A549 (cell line): Measurements from ENCODE around the gene SLC22A16.

Experiments used
- CEBPB ChIP-seq, 2 experiments: fragments of >200 bp in 1 of 2; sonication (Bioruptor Twin) in 1 of 2; formaldehyde crosslinking in 1 of 2; IDR thresholded peaks; 2 replicates each; pipeline ENCODE4 v1.6.1; 2012 to 2016
- CTCF ChIP-seq: fragments of >200 bp; sonication (Bioruptor Twin); formaldehyde crosslinking; IDR thresholded peaks from 3 replicates; pipeline ENCODE4 v1.5.1; 2016
- EHMT2 ChIP-seq: fragments of 200-600 bp; sonication (generic); IDR thresholded peaks from 2 replicates; pipeline ENCODE4 v1.6.1; 2016; ENCODE audit warnings: antibody characterized with exemption, low read depth, mild to moderate bottlenecking, moderate library complexity
- EP300 ChIP-seq, 2 experiments: fragments of >200 bp; sonication (Bioruptor Twin); formaldehyde crosslinking; IDR thresholded peaks; 2 replicates in 1 of 2; 3 replicates in 1 of 2; pipeline ENCODE4 v1.6.1; 2016 to 2017
- MAFK ChIP-seq: fragments of 450-650 bp; IDR thresholded peaks from 2 replicates; pipeline ENCODE4 v1.6.1; 2014; ENCODE audit not compliant: partially characterized antibody
- MAX ChIP-seq: IDR thresholded peaks from 2 replicates; pipeline ENCODE4 v1.6.1; 2012
- POLR2A ChIP-seq: IDR thresholded peaks from 2 replicates; pipeline ENCODE4 v1.6.1; 2012; ENCODE audit warnings: mild to moderate bottlenecking, low read length
- POLR2AphosphoS2 ChIP-seq: conservative IDR thresholded peaks from 2 replicates; pipeline ENCODE4 v1.6.1; 2012; ENCODE audit warnings: low read length, improper control_type of control experiment, inconsistent platforms
- RARB ChIP-seq: fragments of 250-450 bp; sonication (Bioruptor Pico); IDR thresholded peaks from 2 replicates; pipeline ENCODE4 v1.8.0; 2021; ENCODE audit warnings: mild to moderate bottlenecking, moderate library complexity
- REST ChIP-seq: fragments of 200-600 bp; sonication (generic); IDR thresholded peaks from 2 replicates; pipeline ENCODE4 v1.6.1; 2016; ENCODE audit warnings: antibody characterized with exemption, mild to moderate bottlenecking, moderate library complexity
- ZFP36 ChIP-seq: fragments of 450-650 bp; IDR thresholded peaks from 2 replicates; pipeline ENCODE4 v1.6.1; 2014; ENCODE audit warnings: borderline replicate concordance; ENCODE audit not compliant: partially characterized antibody

GRCh38 chr6:110387986-110388385 is 88.4 kb downstream of the SLC22A16 start:
- TF ChIP-seq CTCF = no peak
- no peak for TF ChIP-seq RARB (CRISPR knock-in tag)
- no peak for TF ChIP-seq MAFK
- no peak for TF ChIP-seq POLR2A
- TF ChIP-seq EHMT2 = no peak
- no peak for TF ChIP-seq CEBPB (IDR thresholded peaks at IDR 0.05)
- TF ChIP-seq POLR2AphosphoS2 = no peak
- TF ChIP-seq EP300 (IDR thresholded peaks at IDR 0.05) = no peak
- no peak for TF ChIP-seq REST
- TF ChIP-seq MAX = no peak
- no peak for TF ChIP-seq ZFP36
